HCT116 (cell line): ENCODE data around the gene DNAJB8. TPM values are rescaled to one million over a fixed set of nuclear protein-coding genes. Genes with fewer than 3 reads are reported as not detected.

Source experiments
- ATAC-seq: fragments of 200-7000 bp; cut with Tn5 transposase; 2 replicates; pipeline ENCODE4 v1.9.1; 2020; ENCODE audit warnings: mild to moderate bottlenecking, moderate library complexity
- BruUV-seq: library from RNA; stranded (reverse); fragments of 400-500 nt; replicated peaks from 2 replicates; lab custom pipeline; 2021; lab: Mats Ljungman, UMichigan
- CTCF ChIA-PET: fragments of 300-600 bp; sonication (Branson Sonifier 250); formaldehyde crosslinking; loops from one replicate; lab custom pipeline; 2021; ENCODE audit warnings: antibody characterized with exemption; lab: Charles Lee
- POLR2A ChIA-PET: fragments of 300-600, 350-600 bp; sonication (Branson Sonifier 250); formaldehyde crosslinking; loops from one replicate; lab custom pipeline; 2021; ENCODE audit warnings: antibody characterized with exemption; lab: Charles Lee
- RAD21 ChIA-PET, 2 experiments: fragments of 300-600 bp; sonication (Branson Sonifier 250); formaldehyde crosslinking; loops; one replicate each; lab custom pipeline; 2023; ENCODE audit warnings: low total read pairs in 2 of 2; ENCODE audit not compliant: uncharacterized antibody in 2 of 2, unreplicated experiment in 2 of 2, low non-redundant PET in 1 of 2; lab: Charles Lee
- DNase-seq: peaks from one replicate; pipeline ENCODE4 v3.0.0-alpha.2; 2010; ENCODE audit warnings: low read depth, low spot score
- H2AFZ ChIP-seq: fragments of 200-600 bp; shearing (Covaris generic), sonication (generic); 2 replicates; pipeline ENCODE4 v1.6.1; 2017; ENCODE audit warnings: low read depth, mixed run types, mixed read lengths, antibody characterized with exemption, low read length; ENCODE audit not compliant: poor library complexity, severe bottlenecking
- H3K27ac ChIP-seq: 2 replicates; pipeline ENCODE4 v1.5.1; 2012; ENCODE audit warnings: low read depth, low read length
- H3K27me3 ChIP-seq: fragments of 200-600 bp; sonication (generic); 2 replicates; pipeline ENCODE4 v1.6.1; 2016; ENCODE audit warnings: mixed run types, low read length, mixed read lengths; ENCODE audit not compliant: insufficient read depth
- H3K36me3 ChIP-seq, 2 experiments: fragments of 200-500 bp in 1 of 2; fragments of 200-600 bp in 1 of 2; sonication (Bioruptor generic) in 1 of 2; sonication (generic) in 1 of 2; 2 replicates each; pipeline versions ENCODE4 v1.5.1 to v1.6.1; 2014 to 2016; ENCODE audit warnings: low read length in 2 of 2, inconsistent platforms in 1 of 2, mixed read lengths in 1 of 2, mixed run types in 1 of 2; ENCODE audit not compliant: insufficient read depth in 2 of 2, control insufficient read depth in 1 of 2
- H3K4me1 ChIP-seq, 2 experiments: fragments of 200-600 bp in 1 of 2; sonication (generic) in 1 of 2; 2 replicates each; pipeline versions ENCODE4 v1.5.1 to v1.6.1; 2012 to 2017; ENCODE audit warnings: low read length in 2 of 2, inconsistent platforms in 1 of 2, mild to moderate bottlenecking in 1 of 2, mixed read lengths in 1 of 2, mixed run types in 1 of 2, moderate library complexity in 1 of 2; ENCODE audit not compliant: insufficient read depth in 2 of 2, control insufficient read depth in 1 of 2
- H3K4me2 ChIP-seq: fragments of 200-600 bp; sonication (generic); 2 replicates; pipeline ENCODE4 v1.6.1; 2017; ENCODE audit warnings: mixed run types, low read length, mixed read lengths
- H3K4me3 ChIP-seq, 2 experiments: fragments of 200-600 bp in 1 of 2; sonication (generic) in 1 of 2; replicated peaks in 1 of 2; 2 replicates each; pipeline ENCODE4 v1.5.1; 2011 to 2016; ENCODE audit warnings: low read length in 2 of 2, control low read depth in 1 of 2, low read depth in 1 of 2, mild to moderate bottlenecking in 1 of 2, mixed read lengths in 1 of 2, mixed run types in 1 of 2
- H3K79me2 ChIP-seq: fragments of 200-600 bp; sonication (generic); 2 replicates; pipeline ENCODE4 v1.6.1; 2017; ENCODE audit warnings: mild to moderate bottlenecking, mixed run types, low read length, moderate library complexity, mixed read lengths; ENCODE audit not compliant: insufficient read depth
- H3K9ac ChIP-seq: fragments of 200-600 bp; sonication (generic); 2 replicates; pipeline ENCODE4 v1.6.1; 2016; ENCODE audit warnings: low read length, mixed read lengths
- H3K9me2 ChIP-seq: fragments of 200-600 bp; sonication (generic), shearing (Covaris generic); 2 replicates; pipeline ENCODE4 v1.6.1; 2017; ENCODE audit warnings: mixed run types, mild to moderate bottlenecking, moderate library complexity; ENCODE audit not compliant: insufficient read depth
- H3K9me3 ChIP-seq, 2 experiments: fragments of 200-500 bp in 1 of 2; fragments of 200-600 bp in 1 of 2; sonication (Bioruptor generic) in 1 of 2; sonication (generic) in 1 of 2; 2 replicates each; pipeline ENCODE4 v1.6.1; 2014 to 2017; ENCODE audit warnings: low read length in 2 of 2, mixed read lengths in 2 of 2, inconsistent platforms in 1 of 2, low read depth in 1 of 2, mild to moderate bottlenecking in 1 of 2, mixed run types in 1 of 2, moderate library complexity in 1 of 2; ENCODE audit not compliant: control insufficient read depth in 1 of 2, insufficient read depth in 1 of 2
- H4K20me1 ChIP-seq: fragments of 200-600 bp; sonication (generic), shearing (Covaris generic); 2 replicates; pipeline ENCODE4 v1.6.1; 2017; ENCODE audit warnings: mixed run types, mild to moderate bottlenecking, moderate library complexity; ENCODE audit not compliant: insufficient read depth
- ELF1 ChIP-seq: IDR thresholded peaks from 2 replicates; pipeline ENCODE4 v1.6.1; 2012; ENCODE audit warnings: low read depth, borderline replicate concordance
- FOSL1 ChIP-seq: IDR thresholded peaks from 2 replicates; pipeline ENCODE4 v1.6.1; 2012; ENCODE audit warnings: low read depth
- SP1 ChIP-seq: IDR thresholded peaks from 2 replicates; pipeline ENCODE4 v1.6.1; 2012; ENCODE audit warnings: low read depth
- TCF7L2 ChIP-seq: IDR thresholded peaks from 2 replicates; pipeline ENCODE4 v1.7.0; 2011; ENCODE audit warnings: borderline replicate concordance, inconsistent platforms; ENCODE audit not compliant: insufficient read depth, insufficient read length; ENCODE audit errors: extremely low read depth
- intact Hi-C: fragments of 100-400 bp; cut with micrococcal nuclease; formaldehyde crosslinking; loops from 2 replicates; pipeline ENCODE4 v1.10.0; 2022
- total RNA-seq: library from RNA; stranded (reverse); gene quantifications from one replicate; pipeline ENCODE4 v1.2.1, GENCODE V29; 2021; ENCODE audit not compliant: unreplicated experiment
- TF ChIP-seq, protein P1 (sequence below): IDR thresholded peaks from 2 replicates; pipeline ENCODE4 v1.6.1; 2012
- TF ChIP-seq, protein P2 (sequence below): IDR thresholded peaks from 2 replicates; pipeline ENCODE4 v1.6.1; 2011; ENCODE audit warnings: mild to moderate bottlenecking, low read length, moderate library complexity; ENCODE audit not compliant: insufficient replicate concordance; ENCODE audit errors: extremely low read depth
- TF ChIP-seq, protein P3 (sequence below), 3 experiments: fragments of 200-600 bp in 1 of 3; sonication (generic) in 1 of 3; IDR thresholded peaks in 2 of 3; conservative IDR thresholded peaks in 1 of 3; 2 replicates each; pipeline ENCODE4 v1.5.1; 2012 to 2017; ENCODE audit warnings: low read depth in 2 of 3, low read length in 2 of 3, antibody characterized with exemption in 1 of 3, borderline replicate concordance in 1 of 3, control low read depth in 1 of 3, mild to moderate bottlenecking in 1 of 3, mixed read lengths in 1 of 3, mixed run types in 1 of 3, moderate library complexity in 1 of 3; ENCODE audit not compliant: insufficient read depth in 1 of 3

Gene DNAJB8
- total RNA-seq, 1 experiment from 2014 or later: not detected

DNA sequence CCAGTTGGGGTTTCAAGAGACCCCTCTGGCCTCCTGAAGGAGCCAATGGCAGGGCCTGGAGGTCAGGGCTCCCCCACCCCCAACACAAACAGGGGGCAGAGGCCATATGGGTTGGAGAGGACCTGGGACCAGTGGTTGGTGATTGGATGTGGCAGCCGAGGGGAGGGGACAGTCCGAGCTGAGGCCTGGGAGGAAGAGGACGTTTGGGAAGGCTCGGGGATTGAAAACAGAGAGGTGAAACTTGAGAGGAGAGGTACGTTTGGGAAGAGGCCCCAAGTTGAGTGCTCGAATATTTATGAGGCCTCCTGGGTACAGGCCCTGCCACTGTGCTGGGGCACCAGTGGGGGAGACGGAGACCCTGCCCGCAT lies 53.7 kb downstream of the DNAJB8 start:
- peaks cover 11% of the 10 kb centered on the region; the same call in 1 of the 2 replicates for H3K27me3 ChIP-seq
- no TSS peak for BruUV-seq
- no peak overlapping the region for H2AFZ ChIP-seq
- RAD21 ChIA-PET: no interaction called here
- no peak overlapping the region for H3K4me2 ChIP-seq
- no peaks in the 10 kb centered on the region for H3K79me2 ChIP-seq
- H3K9me2 ChIP-seq: no peaks in the 10 kb centered on the region
- POLR2A ChIA-PET: no interaction called here
- no peak overlapping the region for H3K4me3 ChIP-seq
- DNase-seq (no peak), ATAC-seq (no peak)
- no peaks in the 10 kb centered on the region for H3K36me3 ChIP-seq
- no peaks in the 10 kb centered on the region for H3K9me3 ChIP-seq
- TF ChIP-seq, protein P1, sequence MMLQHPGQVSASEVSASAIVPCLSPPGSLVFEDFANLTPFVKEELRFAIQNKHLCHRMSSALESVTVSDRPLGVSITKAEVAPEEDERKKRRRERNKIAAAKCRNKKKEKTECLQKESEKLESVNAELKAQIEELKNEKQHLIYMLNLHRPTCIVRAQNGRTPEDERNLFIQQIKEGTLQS: no peak
- TF ChIP-seq, protein P2, sequence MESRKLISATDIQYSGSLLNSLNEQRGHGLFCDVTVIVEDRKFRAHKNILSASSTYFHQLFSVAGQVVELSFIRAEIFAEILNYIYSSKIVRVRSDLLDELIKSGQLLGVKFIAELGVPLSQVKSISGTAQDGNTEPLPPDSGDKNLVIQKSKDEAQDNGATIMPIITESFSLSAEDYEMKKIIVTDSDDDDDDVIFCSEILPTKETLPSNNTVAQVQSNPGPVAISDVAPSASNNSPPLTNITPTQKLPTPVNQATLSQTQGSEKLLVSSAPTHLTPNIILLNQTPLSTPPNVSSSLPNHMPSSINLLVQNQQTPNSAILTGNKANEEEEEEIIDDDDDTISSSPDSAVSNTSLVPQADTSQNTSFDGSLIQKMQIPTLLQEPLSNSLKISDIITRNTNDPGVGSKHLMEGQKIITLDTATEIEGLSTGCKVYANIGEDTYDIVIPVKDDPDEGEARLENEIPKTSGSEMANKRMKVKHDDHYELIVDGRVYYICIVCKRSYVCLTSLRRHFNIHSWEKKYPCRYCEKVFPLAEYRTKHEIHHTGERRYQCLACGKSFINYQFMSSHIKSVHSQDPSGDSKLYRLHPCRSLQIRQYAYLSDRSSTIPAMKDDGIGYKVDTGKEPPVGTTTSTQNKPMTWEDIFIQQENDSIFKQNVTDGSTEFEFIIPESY: no peak
- TF ChIP-seq TCF7L2 (no peak), SP1 (no peak), ELF1 (no peak), FOSL1 (no peak)
- TF ChIP-seq, protein P3, sequence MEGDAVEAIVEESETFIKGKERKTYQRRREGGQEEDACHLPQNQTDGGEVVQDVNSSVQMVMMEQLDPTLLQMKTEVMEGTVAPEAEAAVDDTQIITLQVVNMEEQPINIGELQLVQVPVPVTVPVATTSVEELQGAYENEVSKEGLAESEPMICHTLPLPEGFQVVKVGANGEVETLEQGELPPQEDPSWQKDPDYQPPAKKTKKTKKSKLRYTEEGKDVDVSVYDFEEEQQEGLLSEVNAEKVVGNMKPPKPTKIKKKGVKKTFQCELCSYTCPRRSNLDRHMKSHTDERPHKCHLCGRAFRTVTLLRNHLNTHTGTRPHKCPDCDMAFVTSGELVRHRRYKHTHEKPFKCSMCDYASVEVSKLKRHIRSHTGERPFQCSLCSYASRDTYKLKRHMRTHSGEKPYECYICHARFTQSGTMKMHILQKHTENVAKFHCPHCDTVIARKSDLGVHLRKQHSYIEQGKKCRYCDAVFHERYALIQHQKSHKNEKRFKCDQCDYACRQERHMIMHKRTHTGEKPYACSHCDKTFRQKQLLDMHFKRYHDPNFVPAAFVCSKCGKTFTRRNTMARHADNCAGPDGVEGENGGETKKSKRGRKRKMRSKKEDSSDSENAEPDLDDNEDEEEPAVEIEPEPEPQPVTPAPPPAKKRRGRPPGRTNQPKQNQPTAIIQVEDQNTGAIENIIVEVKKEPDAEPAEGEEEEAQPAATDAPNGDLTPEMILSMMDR (IDR thresholded peaks at IDR 0.05 in 2 of 3, conservative IDR thresholded peaks at IDR 0.05 in 1 of 3; ENCODE audit: borderline replicate concordance in 1 of 3, insufficient read depth in 1 of 3, low read depth in 2 of 3, low read length in 2 of 3): no peak
- CTCF ChIA-PET: no interaction called here
- intact Hi-C loops: no loop called here
- H3K9ac ChIP-seq: no peak overlapping the region
- H3K4me1 ChIP-seq: peaks cover 25 to 51% of the 10 kb centered on the region in 2 experiments
- no peak overlapping the region for H3K27ac ChIP-seq
- H4K20me1 ChIP-seq: no peaks in the 10 kb centered on the region; the same call in 1 of the 2 replicates

Other genes starting within 250 kb of the DNAJB8 start
- gene GATA2, start 26.3 kb upstream of the DNAJB8 start, total RNA-seq: 18.6 TPM
- gene RPN1, start 183.9 kb upstream of the DNAJB8 start, total RNA-seq: 218 TPM